GM12891 (cell line): ENCODE results near the gene NBEA.

Experiments
- PAX5 ChIP-seq: IDR thresholded peaks from 2 replicates; pipeline ENCODE4 v1.6.1; 2011; ENCODE audit warnings: low read length, moderate library complexity, mild to moderate bottlenecking; ENCODE audit not compliant: insufficient read depth, severe bottlenecking
- POLR2A ChIP-seq: IDR thresholded peaks from 2 replicates; pipeline ENCODE4 v1.6.1; 2011; ENCODE audit warnings: low read depth, low read length, control low read depth
- POLR2AphosphoS5 ChIP-seq: IDR thresholded peaks from 2 replicates; pipeline ENCODE4 v1.6.1; 2011; ENCODE audit warnings: low read depth, low read length, control low read depth
- SPI1 ChIP-seq: IDR thresholded peaks from 2 replicates; pipeline ENCODE4 v1.6.1; 2011; ENCODE audit warnings: low read depth, low read length, control low read depth
- TAF1 ChIP-seq: IDR thresholded peaks from 2 replicates; pipeline ENCODE4 v1.6.1; 2011; ENCODE audit warnings: low read depth, low read length, control low read depth

- no peak for TF ChIP-seq POLR2A
- no peak for TF ChIP-seq POLR2AphosphoS5
- TF ChIP-seq TAF1, result no peak
- TF ChIP-seq SPI1, result no peak
- TF ChIP-seq PAX5, result no peak
Observed at GRCh38 chr13:35672611-35673010, 730.5 kb downstream of the NBEA start.
